ENCODE data around the gene ARRB1.

DNA sequence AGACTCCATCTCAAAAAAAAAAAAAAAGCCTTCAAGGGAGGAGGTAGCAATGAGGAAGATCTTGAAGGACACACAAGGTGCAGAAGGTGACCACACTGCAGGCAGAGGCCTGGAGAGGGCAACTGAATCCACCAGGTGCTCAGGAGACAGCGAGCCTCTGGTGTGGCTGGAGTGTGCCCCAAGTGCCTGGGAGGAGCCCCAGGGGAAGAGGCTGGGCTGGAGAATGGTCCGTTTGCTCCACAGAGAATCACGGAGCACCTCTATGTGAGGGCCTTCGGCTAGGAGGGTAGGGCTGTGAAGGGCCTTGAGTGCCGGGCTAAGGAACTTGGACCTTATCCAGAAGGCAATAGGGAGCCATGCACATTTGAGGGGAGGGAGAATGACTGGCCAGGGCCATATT is 50.3 kb downstream of the ARRB1 start:
- TF ChIP-seq CTCF (IDR thresholded peaks at IDR 0.05; ENCODE audit: low read length) (no peak), EZH2 (IDR thresholded peaks at IDR 0.05; ENCODE audit: borderline replicate concordance, low read length) (no peak)

All from OCI-LY1 (cell line).